GM19463 (cell line): ENCODE results near the gene B3GALT5.
"Not testable (repeated sequence)": the region's sequence is repeated elsewhere in the genome, so short reads cannot be mapped to it uniquely, and the experiment has no call there.

Experiments
- ATAC-seq: cut with Tn5 transposase; IDR thresholded peaks from one replicate; pipeline ENCODE4 v1.9.1; 2021; ENCODE audit warnings: mild to moderate bottlenecking, moderate library complexity; ENCODE audit not compliant: unreplicated experiment

Gene B3GALT5

DNA sequence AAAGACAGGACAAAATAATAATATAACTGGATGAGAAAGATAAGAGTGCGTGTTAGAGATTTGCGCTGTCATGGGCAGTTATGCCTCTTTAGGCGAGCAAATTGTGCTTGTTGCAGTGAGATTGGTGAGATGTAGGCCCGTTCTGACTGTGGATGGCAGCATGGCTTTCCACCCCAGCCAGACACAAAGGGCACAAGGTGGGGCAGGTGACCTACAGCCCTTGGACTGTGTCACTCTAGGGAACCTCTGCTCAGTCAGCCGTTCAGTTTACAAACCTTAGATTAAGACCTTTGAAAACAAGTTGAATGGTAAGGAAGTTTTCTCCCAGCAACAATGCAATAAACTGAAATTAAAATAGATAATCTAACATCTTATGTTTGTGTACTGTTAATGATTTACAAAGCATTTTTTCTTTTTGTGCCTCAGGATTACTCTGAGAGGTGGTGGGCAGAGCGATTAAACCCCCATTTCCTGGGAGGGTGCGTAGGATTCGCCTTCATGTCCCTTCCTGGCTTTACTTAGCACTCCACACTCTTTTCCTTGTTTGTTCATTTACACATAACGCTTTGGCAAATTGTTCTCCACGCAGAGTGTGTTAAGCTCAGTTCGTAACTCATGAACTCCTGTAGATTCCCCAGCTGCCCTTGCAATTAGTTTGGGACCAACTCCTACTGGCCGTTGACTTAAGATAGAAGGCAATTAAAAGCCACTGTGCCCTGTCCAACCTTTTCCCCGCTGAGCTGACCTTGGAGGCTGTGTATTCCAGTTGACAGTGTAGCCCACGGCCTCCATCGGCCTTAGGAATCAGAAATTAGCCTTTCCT is 74.1 kb downstream of the B3GALT5 start:
- no peak for ATAC-seq

DNA sequence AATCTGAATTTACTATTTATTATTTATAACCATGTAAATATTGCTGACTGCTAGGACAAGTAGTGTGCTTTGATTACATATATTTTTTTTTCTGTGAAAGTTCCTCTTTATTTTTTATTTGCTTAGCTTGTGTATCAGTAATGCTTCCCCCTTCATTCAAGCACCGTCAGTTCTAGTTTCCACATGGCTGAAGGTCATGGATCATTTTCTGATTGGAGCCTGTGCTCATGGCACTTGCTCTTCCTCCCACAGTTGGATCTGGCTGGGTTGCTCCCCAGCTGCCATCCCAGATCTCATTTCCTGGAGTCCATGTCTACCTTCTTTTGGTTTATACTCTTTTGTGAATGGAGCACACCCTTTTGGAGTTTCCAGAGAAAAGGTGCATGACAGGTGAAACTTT is 75.3 kb downstream of the B3GALT5 start:
- no peak for ATAC-seq

DNA sequence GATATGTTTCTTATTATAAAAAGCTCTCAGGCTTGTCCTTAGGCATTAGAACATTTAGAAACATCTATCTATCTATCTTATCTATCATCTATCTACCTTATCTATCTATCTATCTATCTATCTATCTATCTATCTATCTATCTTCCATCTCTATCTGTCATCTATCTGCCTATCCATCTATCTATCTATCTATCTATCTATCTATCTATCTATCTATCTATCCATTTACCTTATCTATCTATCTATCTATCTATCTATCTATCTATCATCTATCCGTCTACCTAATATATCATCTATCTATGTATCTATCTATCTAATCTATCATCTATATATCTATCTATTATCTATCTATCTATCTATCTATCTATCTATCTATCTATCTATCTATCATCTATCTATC is 77.1 kb downstream of the B3GALT5 start:
- not testable (repeated sequence) for ATAC-seq

DNA sequence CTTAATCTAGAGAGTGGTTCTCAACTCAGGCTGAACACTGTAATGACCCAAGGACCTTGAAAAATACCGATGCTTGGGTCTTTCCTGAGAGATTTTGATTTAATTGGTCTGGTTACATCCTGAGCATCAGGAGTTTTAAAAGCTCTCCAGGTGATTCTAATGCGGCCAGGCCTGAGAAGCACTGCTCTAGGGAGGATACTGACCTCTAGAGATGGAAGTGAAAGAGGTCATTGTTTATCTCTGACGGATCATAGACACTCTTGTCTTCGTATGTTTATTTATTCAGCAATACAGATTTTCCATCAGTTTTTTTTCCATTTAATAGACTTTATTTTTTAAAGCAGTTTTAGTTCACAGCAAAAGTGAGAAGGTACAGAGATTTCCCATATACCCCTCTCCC is 77.7 kb downstream of the B3GALT5 start:
- ATAC-seq = no peak

DNA sequence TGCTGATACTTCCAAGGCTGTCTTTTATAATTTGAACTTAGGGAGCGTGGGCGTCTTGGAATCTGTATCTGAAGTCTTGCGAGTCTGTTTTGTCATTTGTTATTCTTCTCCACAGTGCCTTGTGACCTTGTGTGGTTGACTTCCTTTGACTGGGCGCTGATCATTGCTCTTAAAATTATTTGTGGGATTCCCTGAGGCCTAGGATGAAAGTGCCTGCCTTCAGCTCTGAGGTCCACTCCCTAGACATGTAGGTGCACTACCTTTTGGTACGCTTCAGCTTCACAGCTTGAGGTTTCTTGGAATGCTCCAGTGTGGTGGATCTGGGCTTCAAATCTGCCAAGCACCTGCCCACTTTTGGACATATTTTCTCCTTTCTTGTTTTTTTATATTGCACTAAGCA is 82.0 kb downstream of the B3GALT5 start:
- ATAC-seq = no peak

DNA sequence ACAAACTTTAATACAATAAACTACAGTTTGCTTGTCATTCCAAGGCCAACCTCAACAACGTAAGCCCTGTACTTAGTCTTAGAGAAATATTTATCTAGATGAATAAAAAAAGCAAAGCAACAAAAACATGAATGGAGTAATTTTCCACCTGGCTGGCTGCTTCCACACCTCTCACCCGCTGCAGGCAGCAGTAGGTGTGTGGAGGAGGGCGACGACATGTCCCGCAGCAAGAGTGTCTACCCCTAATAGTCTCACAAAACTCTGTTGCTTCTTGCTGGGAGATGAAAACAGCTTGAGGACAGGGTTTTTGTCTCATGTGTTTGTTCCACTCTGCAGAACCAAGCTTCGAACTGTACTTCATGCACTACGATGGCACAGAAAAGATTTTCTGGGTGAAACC is 83.5 kb downstream of the B3GALT5 start:
- ATAC-seq = no peak

DNA sequence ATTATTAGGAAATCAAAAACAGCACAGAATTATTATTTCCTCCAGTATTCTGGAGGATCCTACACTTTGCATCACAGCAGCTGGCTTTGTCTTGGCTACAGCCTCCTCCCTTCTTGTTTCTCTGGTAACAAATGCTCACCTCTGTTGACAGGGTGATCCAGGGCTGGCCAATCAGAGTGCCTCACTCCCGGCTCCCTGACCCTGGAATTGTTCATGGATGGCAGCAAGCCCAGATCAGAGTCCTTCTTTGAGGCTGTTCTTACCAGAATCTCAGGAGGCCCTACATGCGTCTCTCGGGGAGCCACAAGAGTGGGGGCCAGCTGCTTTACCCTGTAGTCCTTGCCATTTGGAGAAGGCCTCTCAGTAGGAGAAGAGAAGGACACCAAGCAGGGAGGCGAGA is 83.9 kb downstream of the B3GALT5 start:
- ATAC-seq = no peak

DNA sequence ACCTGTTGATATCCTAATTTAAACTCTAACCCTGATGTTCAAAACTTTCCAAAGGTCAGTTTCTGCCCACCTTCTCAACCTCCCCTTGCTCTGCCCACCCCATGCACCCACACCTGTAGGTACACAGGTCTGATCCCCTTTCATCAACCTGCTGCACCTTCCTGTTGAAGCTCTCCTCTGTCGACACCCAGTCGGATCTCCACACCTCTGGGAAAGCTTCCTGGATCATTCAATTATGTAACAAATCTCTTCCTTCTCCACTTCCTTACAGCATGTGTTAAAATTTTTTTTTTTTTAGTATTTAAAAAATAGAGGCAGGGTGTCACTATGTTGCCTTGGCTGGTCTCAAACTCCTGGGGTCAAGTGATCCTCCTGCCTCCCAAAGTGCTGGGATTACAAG is 87.6 kb downstream of the B3GALT5 start:
- no peak for ATAC-seq

DNA sequence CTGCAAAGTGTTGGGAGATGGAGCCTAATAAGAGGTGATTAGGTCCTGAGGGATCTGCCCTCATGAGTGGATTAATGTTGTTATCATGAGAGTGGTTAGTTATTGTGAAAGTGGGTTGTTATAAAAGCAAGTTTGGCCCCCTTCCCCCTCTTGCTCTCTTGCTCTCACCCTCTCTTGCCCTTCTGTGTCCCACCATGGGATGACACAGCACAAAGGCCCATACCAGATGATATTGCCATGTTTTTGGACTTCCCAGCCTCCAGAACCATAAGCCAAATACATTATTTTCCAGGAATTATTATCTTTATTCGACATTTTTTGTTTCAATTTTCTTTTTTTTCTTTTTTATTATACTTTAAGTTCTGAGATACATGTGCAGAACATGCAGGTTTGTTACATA is 90.8 kb downstream of the B3GALT5 start:
- no peak for ATAC-seq

DNA sequence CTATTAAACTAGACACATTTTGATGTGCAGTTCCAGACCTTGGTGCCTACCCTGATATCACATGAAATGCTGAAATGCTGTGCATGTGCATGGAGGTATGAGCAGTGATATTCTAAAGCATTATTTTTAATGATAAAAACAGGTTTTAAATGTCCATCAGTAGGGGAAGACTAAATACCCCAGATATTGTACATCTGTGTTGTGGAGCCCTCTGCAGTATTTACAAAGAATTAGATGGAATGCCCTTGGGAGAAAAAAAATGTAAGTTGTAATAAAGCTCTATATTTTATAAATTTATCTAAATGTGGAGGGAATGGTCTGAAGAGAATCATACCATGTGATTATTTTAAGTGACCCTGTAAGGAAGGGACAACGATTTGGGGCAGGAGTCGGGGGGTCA is 93.1 kb downstream of the B3GALT5 start:
- ATAC-seq = no peak

DNA sequence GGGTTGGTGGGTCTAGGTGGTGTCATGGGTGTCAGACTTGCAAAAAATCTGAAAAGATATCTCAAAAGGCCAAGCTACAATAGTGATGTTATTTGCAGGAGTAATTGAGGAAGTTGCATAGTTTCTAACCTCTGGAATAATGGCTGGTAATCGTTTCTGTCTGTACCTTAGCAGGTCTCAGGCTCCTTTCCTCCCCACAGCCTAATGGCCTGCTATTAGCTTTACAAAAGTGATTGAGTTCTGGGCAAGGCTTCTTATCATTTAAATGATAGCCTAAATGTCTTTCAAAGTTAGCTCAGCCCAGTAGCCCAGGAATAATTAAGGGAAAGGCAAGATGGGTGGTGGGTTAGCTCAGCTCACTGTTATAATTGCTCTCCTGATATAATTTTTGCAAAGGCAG is 94.6 kb downstream of the B3GALT5 start:
- ATAC-seq = no peak

DNA sequence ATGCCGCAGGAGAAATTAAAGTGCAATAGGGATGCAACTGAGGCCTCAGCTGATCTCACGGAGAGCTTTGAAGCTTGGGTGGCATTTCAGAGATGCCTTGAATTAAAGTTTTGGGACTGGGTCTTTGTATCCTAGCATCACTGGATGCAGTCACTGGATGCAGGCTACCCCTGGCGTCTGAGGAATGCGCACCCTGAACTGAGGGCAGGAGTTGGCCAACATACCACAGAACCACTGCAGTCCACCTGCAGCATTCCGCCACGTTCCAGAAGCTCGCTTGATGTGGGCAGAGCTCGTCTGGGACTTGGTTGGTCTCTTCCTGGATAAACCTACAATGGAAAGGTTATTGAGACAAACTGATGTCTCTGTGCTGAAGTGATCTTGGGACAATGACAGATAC is 98.1 kb downstream of the B3GALT5 start:
- no peak for ATAC-seq

DNA sequence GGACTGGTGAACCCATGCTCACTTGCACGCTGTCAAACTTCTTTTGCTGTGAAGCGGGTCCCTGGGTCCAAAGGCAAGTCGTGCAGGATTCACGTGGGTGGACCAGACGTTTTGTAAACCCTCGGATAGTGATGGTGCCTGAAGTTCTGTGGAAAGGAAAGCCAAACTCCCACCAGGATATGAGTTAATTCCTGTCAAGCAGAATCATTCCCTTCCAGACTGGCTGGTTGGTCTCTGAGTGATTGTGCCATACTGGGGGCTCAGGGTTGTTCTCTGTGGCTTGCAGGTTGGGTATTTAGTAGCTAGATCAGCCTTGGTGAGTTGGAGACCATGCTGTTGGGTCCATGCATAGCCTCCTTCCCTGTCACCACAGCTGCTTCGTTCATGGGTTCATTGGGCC is 99.5 kb downstream of the B3GALT5 start:
- no peak for ATAC-seq

DNA sequence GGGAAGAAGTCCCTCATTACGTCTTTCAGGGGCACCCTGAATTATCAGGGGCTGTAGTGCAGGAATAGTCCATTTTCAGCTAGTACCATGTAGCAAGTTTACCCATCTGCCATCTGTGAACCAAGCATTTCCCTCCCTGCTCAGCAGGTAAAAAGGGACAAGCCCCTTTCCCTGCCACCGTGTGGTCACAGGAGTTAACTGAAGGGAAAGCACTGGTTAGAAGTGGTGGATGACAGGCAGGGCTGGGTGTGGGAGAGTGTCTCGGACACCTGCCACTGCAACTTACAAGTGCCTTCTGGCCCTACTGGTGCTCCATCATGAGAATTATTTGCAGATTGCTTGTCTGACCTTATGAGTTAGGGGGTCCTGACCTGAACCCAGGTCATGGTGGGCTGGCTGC is 100.2 kb downstream of the B3GALT5 start:
- no peak for ATAC-seq

DNA sequence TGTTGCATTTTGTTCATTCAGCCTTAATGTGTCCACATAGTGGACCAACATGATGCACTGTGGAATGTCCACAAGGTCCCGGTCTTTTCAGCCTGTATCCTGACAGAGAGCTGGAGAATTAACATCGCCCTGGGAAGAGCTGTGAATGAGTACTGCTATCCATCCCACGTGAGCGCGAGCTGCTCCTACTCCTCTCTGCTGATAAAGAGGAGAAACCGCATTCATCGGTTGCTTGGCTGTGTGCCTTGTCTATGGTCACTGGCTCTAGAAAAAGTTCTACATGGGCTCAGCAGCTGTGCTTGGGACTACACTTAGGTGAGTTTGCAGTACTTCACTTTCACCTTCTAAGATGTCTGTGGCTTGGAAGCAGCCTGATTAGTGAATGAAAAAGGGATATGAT is 101.2 kb downstream of the B3GALT5 start:
- no peak for ATAC-seq

DNA sequence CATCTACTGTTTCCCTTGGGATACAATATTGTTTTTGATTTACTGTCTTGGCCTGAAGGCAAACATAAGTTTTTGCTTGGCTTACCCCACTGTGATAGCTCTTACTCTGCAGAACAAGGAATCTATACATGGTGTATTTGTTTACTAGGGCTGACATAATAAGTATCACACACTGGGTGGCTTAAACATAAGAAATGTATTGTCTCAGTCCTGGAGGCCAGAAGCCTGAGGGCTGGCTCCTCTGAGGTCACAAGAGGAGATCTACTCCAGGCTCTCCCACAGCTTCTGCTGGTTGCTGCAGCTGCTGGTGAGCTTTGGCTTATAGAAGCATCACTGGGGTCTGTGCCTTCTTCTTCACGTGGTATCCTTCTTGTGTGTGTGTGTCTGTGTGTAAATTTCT is 101.6 kb downstream of the B3GALT5 start:
- ATAC-seq = no peak

DNA sequence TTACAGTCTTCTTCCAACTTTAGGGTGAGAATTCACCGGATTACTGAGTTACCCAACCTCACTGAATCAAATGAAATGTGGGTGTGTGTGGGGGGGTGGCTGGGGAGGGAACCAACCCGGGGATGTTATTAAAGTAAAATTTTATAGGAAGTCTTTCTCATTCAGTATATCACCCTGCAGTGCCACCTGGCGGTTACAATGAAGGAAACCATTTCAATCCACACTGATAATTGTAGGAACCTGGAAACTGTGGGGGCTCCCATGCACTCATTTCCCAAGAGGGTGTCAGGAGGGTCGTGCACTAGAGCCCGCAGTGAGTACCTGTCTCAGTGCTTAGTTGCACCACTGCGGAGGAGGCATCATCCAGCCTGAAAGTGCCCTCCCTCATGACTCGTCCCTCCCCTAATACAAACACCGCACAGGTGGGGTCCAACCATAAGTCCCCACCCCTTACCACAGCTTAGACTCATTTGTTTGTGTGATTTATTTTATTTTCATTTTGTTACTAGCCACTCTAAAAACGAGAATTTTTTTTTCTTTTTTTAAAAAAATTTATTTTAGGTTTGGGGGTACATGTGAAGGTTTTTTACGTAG is 103.2 kb downstream of the B3GALT5 start:
- no peak for ATAC-seq

DNA sequence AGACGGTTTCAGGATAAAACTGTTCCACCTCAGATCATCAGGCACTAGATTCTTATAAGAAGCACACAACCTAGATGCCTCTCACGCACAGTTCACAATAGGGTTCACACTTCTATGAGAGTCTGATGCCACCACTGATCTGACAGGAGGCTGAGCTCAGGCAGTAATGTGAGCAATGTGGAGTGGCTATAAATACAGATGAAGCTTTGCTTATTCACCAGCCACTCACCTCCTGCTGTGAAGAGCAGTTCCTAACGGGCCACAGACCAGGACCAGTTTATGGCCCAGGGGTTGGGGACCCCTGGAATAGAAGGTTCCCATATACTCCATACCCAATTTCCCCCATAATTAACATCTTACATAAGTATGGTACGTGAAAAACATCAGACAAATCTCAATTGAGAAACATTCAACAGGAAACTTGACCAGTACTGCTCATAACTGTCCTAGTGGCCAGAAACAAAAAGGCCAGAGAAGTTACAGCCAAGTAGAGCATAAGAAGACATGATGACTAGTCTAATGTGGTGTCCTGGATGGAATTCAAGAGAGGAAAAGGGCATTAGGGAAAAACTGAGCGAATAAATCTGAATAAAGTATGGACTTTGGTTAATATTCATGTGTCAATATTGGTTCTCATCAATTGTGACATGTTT is 107.5 kb downstream of the B3GALT5 start:
- ATAC-seq = no peak

DNA sequence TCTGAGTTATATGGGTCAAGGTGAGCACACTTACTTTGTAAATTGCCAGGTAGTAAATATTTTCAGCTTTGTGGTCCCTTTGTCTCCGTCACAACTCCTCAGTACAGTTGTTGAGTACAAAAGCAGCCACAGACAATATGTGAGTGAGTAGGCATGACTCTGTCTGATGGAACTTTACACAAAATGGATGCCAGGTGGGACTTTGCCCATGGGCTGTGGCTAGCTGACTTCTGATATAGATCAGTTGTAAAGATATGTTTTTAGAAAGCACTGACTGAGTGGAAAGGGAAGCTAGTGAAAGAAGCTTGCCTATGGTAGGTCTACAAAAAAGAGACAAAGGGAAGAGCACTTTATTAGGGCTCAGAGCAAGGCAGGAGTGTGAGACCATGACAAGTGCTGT is 109.1 kb downstream of the B3GALT5 start:
- ATAC-seq = no peak
